ENCODE results near the gene LPO. TPM values are rescaled to one million over a fixed set of nuclear protein-coding genes. Genes with fewer than 3 reads are reported as not detected.

LPO gene
- total RNA-seq, 1 donor from 2014 or later, result not detected

DNA sequence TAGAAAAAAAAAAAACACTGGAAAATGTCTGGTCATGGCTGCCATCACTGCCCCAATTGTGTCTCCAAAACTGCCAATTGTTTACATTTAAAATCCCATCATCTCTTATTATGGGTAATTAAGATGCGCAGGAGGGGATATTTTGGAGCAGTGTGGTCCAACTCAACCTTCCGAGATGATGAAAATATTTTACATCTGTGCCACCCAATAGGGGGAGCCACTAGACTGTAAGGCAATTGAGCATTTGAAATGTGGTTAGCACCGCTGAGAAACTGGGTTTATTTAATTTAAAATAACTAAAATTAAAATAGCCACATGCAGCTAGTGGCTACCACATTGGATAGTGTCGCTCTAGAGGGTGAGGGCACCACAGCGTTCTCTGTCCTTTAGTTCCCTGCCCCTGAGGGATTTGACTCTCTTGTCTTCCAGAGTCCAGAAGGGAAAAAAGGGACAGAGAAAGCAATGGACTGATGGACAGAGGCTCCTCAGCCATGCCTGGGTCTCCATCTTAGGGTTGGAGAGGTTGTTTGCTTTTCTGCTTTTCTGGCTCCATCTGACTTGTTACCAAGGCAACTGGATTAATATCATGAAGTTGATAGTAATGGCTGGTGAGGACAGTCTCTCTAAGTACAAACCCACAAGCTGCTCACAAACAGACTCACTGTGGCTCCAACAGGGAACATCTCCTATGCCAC is 38.9 kb downstream of the LPO start:
- H3K9me3 ChIP-seq, result no peaks in the 10 kb centered on the region
- no peak overlapping the region for H3K4me3 ChIP-seq
- no peak for ATAC-seq
- intact Hi-C loops (cut with DNase I), result no loop called here
- H3K36me3 ChIP-seq, result no peaks in the 10 kb centered on the region
- no peaks in the 10 kb centered on the region for H3K27me3 ChIP-seq
- no peak overlapping the region for H3K27ac ChIP-seq
- no peak for DNase-seq
- H3K4me1 ChIP-seq, result no peaks in the 10 kb centered on the region
- TF ChIP-seq, protein P1, sequence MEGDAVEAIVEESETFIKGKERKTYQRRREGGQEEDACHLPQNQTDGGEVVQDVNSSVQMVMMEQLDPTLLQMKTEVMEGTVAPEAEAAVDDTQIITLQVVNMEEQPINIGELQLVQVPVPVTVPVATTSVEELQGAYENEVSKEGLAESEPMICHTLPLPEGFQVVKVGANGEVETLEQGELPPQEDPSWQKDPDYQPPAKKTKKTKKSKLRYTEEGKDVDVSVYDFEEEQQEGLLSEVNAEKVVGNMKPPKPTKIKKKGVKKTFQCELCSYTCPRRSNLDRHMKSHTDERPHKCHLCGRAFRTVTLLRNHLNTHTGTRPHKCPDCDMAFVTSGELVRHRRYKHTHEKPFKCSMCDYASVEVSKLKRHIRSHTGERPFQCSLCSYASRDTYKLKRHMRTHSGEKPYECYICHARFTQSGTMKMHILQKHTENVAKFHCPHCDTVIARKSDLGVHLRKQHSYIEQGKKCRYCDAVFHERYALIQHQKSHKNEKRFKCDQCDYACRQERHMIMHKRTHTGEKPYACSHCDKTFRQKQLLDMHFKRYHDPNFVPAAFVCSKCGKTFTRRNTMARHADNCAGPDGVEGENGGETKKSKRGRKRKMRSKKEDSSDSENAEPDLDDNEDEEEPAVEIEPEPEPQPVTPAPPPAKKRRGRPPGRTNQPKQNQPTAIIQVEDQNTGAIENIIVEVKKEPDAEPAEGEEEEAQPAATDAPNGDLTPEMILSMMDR (IDR thresholded peaks at IDR 0.05), result peak; percentile 47

DNA sequence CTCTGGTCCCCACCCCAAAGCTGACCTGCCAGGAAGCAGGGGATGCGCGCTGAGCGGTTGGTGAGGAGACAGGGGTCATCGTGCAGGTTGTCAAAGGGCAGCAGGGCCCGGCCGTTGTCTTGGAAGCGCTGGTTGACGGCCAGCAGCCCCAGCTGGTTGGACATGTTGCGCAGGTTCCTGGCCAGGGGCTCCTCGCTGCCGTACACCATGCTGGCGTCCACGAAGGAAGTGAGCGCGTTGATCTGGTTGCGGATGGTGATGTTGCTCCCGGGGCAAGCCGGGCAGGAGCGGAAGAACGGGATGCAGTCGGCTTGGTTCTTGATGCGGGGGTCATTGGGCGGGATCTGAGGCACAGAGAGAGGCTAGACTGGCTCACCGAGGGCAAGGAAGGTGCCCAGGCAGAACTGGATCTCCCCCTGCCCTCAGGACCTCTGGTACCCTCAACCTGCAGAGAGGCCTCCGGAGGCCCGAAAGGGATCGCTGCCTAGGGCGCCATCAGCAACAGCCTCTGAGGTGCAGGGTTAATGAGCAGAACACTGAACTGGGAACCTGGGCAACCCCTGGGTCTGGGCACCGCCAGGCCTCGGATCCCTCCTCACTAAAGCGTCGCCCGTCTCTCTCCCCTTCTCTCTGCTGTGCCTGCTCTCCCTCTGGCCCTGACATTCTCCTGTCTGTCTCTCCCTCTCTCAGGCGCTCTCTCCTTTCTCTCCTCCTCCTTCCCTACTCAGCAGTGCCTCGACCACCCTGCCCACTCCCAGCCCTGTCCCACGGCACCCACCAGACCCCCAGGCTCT is 39.6 kb downstream of the LPO start:
- Histone ChIP-seq H3K36me3 (no peaks in the 10 kb centered on the region), H3K27ac (no peak overlapping the region), H3K27me3 (no peaks in the 10 kb centered on the region), H3K4me3 (no peak overlapping the region), H3K4me1 (no peaks in the 10 kb centered on the region), H3K9me3 (no peaks in the 10 kb centered on the region)
- DNase-seq (no peak), ATAC-seq (no peak)
- intact Hi-C loops (cut with DNase I), result no loop called here
- TF ChIP-seq, protein P1 (IDR thresholded peaks at IDR 0.05), result no peak

DNA sequence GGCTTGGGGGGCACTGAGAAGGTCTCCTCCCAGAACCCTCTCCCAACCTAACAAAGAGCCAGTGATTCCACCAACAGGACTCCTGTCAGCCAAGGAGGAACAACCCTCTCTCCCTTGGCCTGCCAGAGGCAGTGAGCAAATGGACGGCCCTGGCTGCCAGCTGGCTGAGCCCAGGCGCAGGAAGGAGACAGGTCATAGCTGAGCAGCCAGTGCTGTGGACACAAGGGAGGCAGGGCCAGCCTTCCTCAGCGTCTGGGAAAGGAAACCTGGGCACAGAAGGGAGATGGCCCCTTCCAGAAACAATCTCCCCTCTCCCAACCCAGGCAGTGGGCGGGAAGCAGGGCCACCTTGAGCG is 40.3 kb downstream of the LPO start:
- Histone ChIP-seq H3K9me3 (no peaks in the 10 kb centered on the region), H3K4me3 (peak overlapping the region; percentile 21), H3K27me3 (no peaks in the 10 kb centered on the region), H3K27ac (no peak overlapping the region), H3K4me1 (no peaks in the 10 kb centered on the region), H3K36me3 (no peaks in the 10 kb centered on the region)
- DNase-seq (peak; percentile 69), ATAC-seq (peak; percentile 40)
- intact Hi-C loops (cut with DNase I), result no loop called here
- TF ChIP-seq, protein P1 (IDR thresholded peaks at IDR 0.05), result no peak

DNA sequence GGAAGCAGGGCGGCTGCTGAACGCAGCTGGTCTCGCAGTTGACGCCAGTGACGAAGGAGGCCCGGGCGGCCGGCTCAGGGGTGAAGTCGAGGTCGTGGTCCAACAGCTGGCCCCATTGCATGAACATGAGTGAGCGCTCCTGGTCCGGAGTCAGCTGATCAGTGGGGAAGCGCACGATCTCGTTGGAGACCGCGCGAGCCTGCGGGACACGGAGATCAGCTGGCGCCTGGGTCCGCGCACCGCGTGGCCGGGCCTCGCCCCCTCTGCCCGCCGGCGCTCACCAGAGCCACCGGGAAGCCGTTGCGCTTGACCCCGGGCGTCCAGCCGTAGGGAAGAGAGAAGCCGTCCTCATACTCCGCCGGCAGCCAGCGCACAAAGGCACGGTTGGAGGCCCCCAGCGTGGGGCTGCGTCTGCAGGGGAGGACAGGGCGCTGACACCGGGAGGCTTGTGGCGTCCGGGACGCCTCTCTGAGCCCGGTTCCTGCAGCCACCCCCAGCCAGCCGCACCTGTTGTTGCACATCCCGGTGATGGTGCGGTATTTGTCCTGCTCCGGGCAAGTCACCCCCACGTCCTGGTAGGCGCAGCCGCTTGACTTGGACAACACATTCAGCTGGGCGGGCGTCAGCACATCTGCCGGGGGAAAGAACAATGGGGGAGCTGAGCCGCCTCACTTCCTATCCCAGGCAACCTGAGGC is 40.8 kb downstream of the LPO start:
- Histone ChIP-seq H3K4me1 (no peaks in the 10 kb centered on the region), H3K27me3 (no peaks in the 10 kb centered on the region), H3K27ac (no peak overlapping the region), H3K4me3 (peak overlapping the region; percentile 21), H3K9me3 (no peaks in the 10 kb centered on the region), H3K36me3 (no peaks in the 10 kb centered on the region)
- DNase-seq (peak; percentile 75), ATAC-seq (peak; percentile 76)
- TF ChIP-seq, protein P1 (IDR thresholded peaks at IDR 0.05), result no peak
- intact Hi-C loops (cut with DNase I), result no loop called here

DNA sequence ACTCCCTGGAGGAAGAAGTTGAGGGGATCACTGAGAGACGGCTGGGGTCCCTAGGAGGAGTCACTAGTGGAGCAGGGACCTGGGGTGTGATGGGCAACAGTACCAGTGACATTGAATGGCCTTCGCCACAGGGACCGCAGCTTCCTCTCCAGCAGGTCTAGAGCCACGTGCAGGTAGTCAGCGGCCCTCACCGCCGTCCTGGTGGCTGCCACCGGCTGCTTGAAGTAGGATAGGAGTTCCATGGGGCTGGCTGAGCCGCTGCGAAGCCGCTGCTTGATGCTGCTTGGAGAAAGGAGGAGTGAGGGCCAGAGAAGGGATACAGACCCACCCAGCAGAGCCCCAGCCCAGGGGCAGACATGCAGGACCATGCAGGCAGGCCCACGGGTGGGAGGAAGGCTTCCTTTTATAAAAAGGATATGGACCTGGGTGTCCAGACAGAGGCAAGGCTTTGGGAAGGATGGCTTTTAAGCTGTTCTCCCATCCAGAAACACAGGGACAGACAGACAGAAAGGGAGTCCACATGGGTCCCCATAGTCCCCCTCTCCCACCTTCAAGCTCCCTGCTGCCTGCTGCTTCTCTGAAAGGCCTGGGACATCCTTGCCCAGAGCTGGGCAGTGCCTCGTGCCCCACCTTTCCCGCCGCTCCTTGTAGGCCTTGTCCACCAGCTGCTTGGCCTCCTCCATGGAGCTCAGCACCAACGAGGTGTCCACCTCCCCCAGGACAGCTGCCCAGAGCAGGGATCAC is 41.5 kb downstream of the LPO start:
- Histone ChIP-seq H3K36me3 (no peaks in the 10 kb centered on the region), H3K27me3 (no peaks in the 10 kb centered on the region), H3K4me1 (no peaks in the 10 kb centered on the region), H3K27ac (no peak overlapping the region), H3K4me3 (no peak overlapping the region), H3K9me3 (no peaks in the 10 kb centered on the region)
- peak; percentile 62 for DNase-seq
- TF ChIP-seq, protein P1 (IDR thresholded peaks at IDR 0.05), result no peak
- ATAC-seq, result peak; percentile 3
- intact Hi-C loops (cut with DNase I), result no loop called here

All from upper lobe of right lung (tissue), 1 donor.